A549 (cell line): ENCODE results near the gene SUGP2. TPM values are rescaled to one million over a fixed set of nuclear protein-coding genes. Genes with fewer than 3 reads are reported as not detected.

ENCODE experiments used
- ATAC-seq, 2 experiments: fragments of 200-7000 bp in 1 of 2; fragments of >200 bp in 1 of 2; cut with Nextera tagmentation in 1 of 2; cut with Tn5 transposase in 1 of 2; 3 replicates each; pipeline versions ENCODE4 v1.8.0 to v1.9.1; 2018 to 2020; ENCODE audit warnings: mild to moderate bottlenecking in 1 of 2, moderate library complexity in 1 of 2
- CTCF ChIA-PET: fragments of 300-600 bp; sonication (Branson Sonifier 250); formaldehyde crosslinking; extraction: SDS; loops from one replicate; lab custom pipeline; 2021; ENCODE audit warnings: antibody characterized with exemption, inconsistent platforms; lab: Yijun Ruan, JAX
- POLR2A ChIA-PET: fragments of 350-600 bp; formaldehyde crosslinking; extraction: SDS; loops from one replicate; lab custom pipeline; 2021; ENCODE audit warnings: antibody characterized with exemption, inconsistent platforms; lab: Yijun Ruan, JAX
- DNase-seq, 2 experiments: peaks; one replicate each; pipeline versions ENCODE4 v3.0.0 to v3.0.0-alpha.2; 2011 to 2016; ENCODE audit warnings: low read depth in 1 of 2, low spot score in 1 of 2
- FAIRE-seq: peaks from 2 replicates; lab custom pipeline; 2011; peaks lifted over from hg19 to GRCh38; lab: Jason Lieb, UNC
- H3K27ac ChIP-seq, 2 experiments: fragments of >200 bp; sonication (Bioruptor Twin); formaldehyde crosslinking; 3 replicates each; pipeline ENCODE4 v1.5.1; 2016 to 2017
- H3K4me1 ChIP-seq: fragments of >200 bp; sonication (Bioruptor Twin); formaldehyde crosslinking; 3 replicates; pipeline ENCODE4 v1.6.1; 2016
- H3K4me2 ChIP-seq: fragments of >200 bp; sonication (Bioruptor Twin); formaldehyde crosslinking; 3 replicates; pipeline ENCODE4 v1.6.1; 2016
- H3K4me3 ChIP-seq: fragments of >200 bp; sonication (Bioruptor Twin); formaldehyde crosslinking; 3 replicates; pipeline ENCODE4 v1.5.1; 2016
- H3K9me3 ChIP-seq: fragments of >200 bp; sonication (Bioruptor Twin); formaldehyde crosslinking; 3 replicates; pipeline ENCODE4 v1.6.1; 2016
- BHLHE40 ChIP-seq: IDR thresholded peaks from 2 replicates; pipeline ENCODE4 v1.6.1; 2012; ENCODE audit warnings: low read depth, low read length, inconsistent platforms
- CHD4 ChIP-seq: fragments of 200-600 bp; sonication (generic); IDR thresholded peaks from 2 replicates; pipeline ENCODE4 v1.6.1; 2016; ENCODE audit warnings: antibody characterized with exemption, mild to moderate bottlenecking, borderline replicate concordance
- EHF ChIP-seq: fragments of 250-450 bp; sonication (Bioruptor Pico); IDR thresholded peaks from 2 replicates; pipeline ENCODE4 v1.5.0; 2020; ENCODE audit warnings: mild to moderate bottlenecking
- FOSB ChIP-seq: fragments of 250-450 bp; sonication (Bioruptor Pico); IDR thresholded peaks from 2 replicates; pipeline ENCODE4 v1.5.0; 2020; ENCODE audit warnings: mild to moderate bottlenecking, moderate library complexity
- HOXB5 ChIP-seq: fragments of 250-450 bp; sonication (Bioruptor Pico); IDR thresholded peaks from 2 replicates; pipeline ENCODE4 v1.5.0; 2020; ENCODE audit warnings: mild to moderate bottlenecking, moderate library complexity
- MAFK ChIP-seq: fragments of 450-650 bp; IDR thresholded peaks from 2 replicates; pipeline ENCODE4 v1.6.1; 2014; ENCODE audit not compliant: partially characterized antibody
- NR3C1 ChIP-seq: fragments of >200 bp; sonication (Bioruptor Twin); formaldehyde crosslinking; IDR thresholded peaks from 3 replicates; pipeline ENCODE4 v1.6.1; 2017
- RCOR1 ChIP-seq: fragments of 150-350 bp; IDR thresholded peaks from 2 replicates; pipeline ENCODE4 v1.6.1; 2014; ENCODE audit warnings: antibody characterized with exemption, low read length, low read depth
- SMC3 ChIP-seq: fragments of >200 bp; sonication (Bioruptor Twin); formaldehyde crosslinking; IDR thresholded peaks from 3 replicates; pipeline ENCODE4 v1.6.1; 2018; ENCODE audit warnings: inconsistent platforms
- WGBS: methylation state at CpG from one replicate; pipeline ENCODE4 v1.1.6; 2017; ENCODE audit errors: missing lambda C conversion rate; 5-methylcytosine and 5-hydroxymethylcytosine counted together
- polyA plus RNA-seq, 4 experiments: library from polyadenylated mRNA; depleted of rRNA in 3 of 4; stranded (reverse); fragments of >200 nt; fragmentation: RNase III in 1 of 4; extraction: RNeasy Plus Mini Kit Qiagen cat#74134 plus additional on column Dnase treatment in 1 of 4; gene quantifications; 2 replicates in 3 of 4; 3 replicates in 1 of 4; pipeline ENCODE4 v1.2.3, GENCODE V29; 2011 to 2017
- TF ChIP-seq, protein P1 (sequence below): fragments of >200 bp; sonication (Bioruptor Twin); formaldehyde crosslinking; IDR thresholded peaks from 3 replicates; pipeline ENCODE4 v1.5.1; 2016
- TF ChIP-seq, protein P2 (sequence below): fragments of 450-650 bp; IDR thresholded peaks from 2 replicates; pipeline ENCODE4 v1.6.1; 2014; ENCODE audit warnings: antibody characterized with exemption
- TF ChIP-seq, protein P3 (sequence below): IDR thresholded peaks from 2 replicates; pipeline ENCODE4 v1.6.1; 2012
- TF ChIP-seq, protein P4 (sequence below): fragments of >200 bp; sonication (Bioruptor Twin); formaldehyde crosslinking; IDR thresholded peaks from 3 replicates; pipeline ENCODE4 v1.6.1; 2016
- TF ChIP-seq, protein P5 (sequence below): fragments of 250-450 bp; sonication (Bioruptor Pico); IDR thresholded peaks from 2 replicates; pipeline ENCODE4 v1.5.0; 2020; ENCODE audit warnings: low read depth, mild to moderate bottlenecking, moderate library complexity

SUGP2 gene
- polyA plus RNA-seq, 2 of the 4 experiments (the other 2 are of a cell fraction) = 42.4 to 43.9 TPM

DNA sequence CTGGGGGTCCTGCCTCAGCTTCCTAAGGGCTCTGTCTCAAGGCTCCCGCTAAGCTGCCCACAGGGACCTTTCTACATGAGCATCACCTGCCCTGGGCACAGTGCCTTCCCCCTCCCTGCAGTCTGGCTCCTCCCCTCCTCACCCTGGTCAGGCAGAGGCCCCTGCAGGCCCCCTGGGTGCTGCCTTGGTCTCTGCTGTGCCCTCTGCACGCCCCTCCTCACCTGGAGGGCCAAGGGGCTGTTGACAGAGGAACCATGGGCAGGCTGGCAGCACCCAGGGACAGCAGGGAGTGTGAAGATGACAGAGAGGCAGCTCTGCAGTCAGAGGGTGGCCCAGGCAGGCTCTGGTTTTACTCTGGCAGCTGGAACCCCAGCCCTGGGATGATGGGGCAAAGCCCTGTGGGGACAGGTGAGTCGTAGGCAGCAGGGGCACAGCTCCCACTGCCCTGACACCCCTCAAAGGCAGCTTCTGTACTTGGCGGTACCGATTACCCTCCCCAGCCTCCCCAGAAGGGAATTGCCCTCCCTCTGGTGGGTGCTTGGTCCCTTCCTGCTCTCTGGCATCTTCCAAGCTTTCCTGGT is 43.1 kb downstream of the SUGP2 start:
- no peak overlapping the region for H3K27ac ChIP-seq
- ChIA-PET CTCF (interaction anchor here (0.7 to 1.5 kb wide), 4 partner anchors 10 to 124 kb away, joined by 3 to 4 read pairs (median 4); no protein-coding TSS in a partner anchor), POLR2A (interaction anchor here (0.5 kb wide), 1 partner anchor 333 kb away, joined by 3 read pairs; no protein-coding TSS in a partner anchor)
- no peak for TF ChIP-seq FOSB (CRISPR knock-in tag)
- no peaks in the 10 kb centered on the region for H3K9me3 ChIP-seq
- no peak overlapping the region for H3K4me2 ChIP-seq
- FAIRE-seq (no peak), DNase-seq (no peak), ATAC-seq (peak in 1 of 2 experiments; percentile 30; a peak in 1 of 6 replicates)
- no peak overlapping the region for H3K4me3 ChIP-seq
- 80% methylated on average over 1 of the region's 5 CpGs for WGBS
- H3K4me1 ChIP-seq = no peaks in the 10 kb centered on the region

DNA sequence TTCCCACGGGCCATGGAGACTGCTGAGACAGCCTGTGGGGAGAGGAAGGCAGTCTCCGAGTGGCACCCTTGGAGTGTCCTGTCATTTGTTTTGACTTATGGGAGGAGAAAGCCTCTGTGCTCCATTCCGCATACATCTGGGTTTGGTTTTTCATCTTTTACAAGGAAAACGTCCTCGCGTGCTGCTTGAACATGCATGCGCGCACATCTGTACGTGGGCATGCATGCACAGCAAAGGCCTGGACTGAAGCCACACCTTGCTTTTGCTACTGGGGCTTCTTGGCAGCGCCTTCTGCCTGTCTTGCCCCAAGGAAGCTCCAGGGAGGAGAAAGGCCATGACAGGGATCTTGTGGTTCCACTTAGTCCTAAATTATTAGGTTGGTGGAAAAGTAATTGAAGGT is 44.0 kb downstream of the SUGP2 start:
- no peak for ATAC-seq
- Histone ChIP-seq H3K9me3 (no peaks in the 10 kb centered on the region), H3K4me1 (no peaks in the 10 kb centered on the region), H3K4me3 (no peak overlapping the region), H3K27ac (no peak overlapping the region), H3K4me2 (no peak overlapping the region)
- TF ChIP-seq MAFK (no peak), EHF (CRISPR knock-in tag) (no peak), RCOR1 (no peak), BHLHE40 (no peak), CHD4 (no peak)
- TF ChIP-seq, protein P1, sequence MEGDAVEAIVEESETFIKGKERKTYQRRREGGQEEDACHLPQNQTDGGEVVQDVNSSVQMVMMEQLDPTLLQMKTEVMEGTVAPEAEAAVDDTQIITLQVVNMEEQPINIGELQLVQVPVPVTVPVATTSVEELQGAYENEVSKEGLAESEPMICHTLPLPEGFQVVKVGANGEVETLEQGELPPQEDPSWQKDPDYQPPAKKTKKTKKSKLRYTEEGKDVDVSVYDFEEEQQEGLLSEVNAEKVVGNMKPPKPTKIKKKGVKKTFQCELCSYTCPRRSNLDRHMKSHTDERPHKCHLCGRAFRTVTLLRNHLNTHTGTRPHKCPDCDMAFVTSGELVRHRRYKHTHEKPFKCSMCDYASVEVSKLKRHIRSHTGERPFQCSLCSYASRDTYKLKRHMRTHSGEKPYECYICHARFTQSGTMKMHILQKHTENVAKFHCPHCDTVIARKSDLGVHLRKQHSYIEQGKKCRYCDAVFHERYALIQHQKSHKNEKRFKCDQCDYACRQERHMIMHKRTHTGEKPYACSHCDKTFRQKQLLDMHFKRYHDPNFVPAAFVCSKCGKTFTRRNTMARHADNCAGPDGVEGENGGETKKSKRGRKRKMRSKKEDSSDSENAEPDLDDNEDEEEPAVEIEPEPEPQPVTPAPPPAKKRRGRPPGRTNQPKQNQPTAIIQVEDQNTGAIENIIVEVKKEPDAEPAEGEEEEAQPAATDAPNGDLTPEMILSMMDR = no peak
- TF ChIP-seq, protein P2, sequence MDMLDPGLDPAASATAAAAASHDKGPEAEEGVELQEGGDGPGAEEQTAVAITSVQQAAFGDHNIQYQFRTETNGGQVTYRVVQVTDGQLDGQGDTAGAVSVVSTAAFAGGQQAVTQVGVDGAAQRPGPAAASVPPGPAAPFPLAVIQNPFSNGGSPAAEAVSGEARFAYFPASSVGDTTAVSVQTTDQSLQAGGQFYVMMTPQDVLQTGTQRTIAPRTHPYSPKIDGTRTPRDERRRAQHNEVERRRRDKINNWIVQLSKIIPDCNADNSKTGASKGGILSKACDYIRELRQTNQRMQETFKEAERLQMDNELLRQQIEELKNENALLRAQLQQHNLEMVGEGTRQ = no peak
- TF ChIP-seq, protein P3, sequence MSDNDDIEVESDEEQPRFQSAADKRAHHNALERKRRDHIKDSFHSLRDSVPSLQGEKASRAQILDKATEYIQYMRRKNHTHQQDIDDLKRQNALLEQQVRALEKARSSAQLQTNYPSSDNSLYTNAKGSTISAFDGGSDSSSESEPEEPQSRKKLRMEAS = no peak
- 79% methylated on average over 10 of the region's 10 CpGs for WGBS
- ChIA-PET CTCF (interaction anchor here (0.7 to 5.5 kb wide), 6 partner anchors 9 to 123 kb away, joined by 3 to 46 read pairs (median 4); partner anchors contain the start of gene CERS1), POLR2A (interaction anchor here (1.2 kb wide), 1 partner anchor 70 kb away, joined by 3 read pairs; the partner anchor contains the start of genes COPE and DDX49)
- no peak for FAIRE-seq
- no peak for DNase-seq

DNA sequence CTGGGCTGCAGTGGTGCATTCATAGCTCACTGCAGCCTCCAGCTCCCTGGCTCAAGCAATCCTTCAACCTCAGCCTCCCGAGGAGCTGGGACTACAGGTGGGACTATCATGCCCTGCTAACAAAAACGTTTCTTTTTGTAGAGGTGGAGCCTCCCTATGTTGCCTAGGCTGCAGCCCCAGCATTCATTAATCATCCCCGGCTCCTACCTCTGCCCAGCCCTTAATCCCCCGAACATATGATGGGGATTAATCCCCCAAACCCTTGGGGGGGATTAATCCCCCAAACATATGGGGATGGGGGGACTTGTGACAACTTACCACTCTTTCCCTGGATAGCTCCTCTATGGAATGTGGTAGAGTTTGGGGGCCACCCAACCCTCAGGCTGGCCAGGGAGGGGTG is 45.9 kb downstream of the SUGP2 start:
- CTCF ChIA-PET = interaction anchor here (0.5 to 5.5 kb wide), 30 partner anchors 11 to 537 kb away, joined by 3 to 46 read pairs (median 6); partner anchors contain the start of genes CERS1, COPE, DDX49 and HOMER3
- FAIRE-seq (no peak), DNase-seq (no peak), ATAC-seq (no peak)
- H3K27ac ChIP-seq = no peak overlapping the region
- no peaks in the 10 kb centered on the region for H3K9me3 ChIP-seq
- H3K4me1 ChIP-seq = no peaks in the 10 kb centered on the region
- H3K4me3 ChIP-seq = no peak overlapping the region
- no peak for TF ChIP-seq HOXB5 (CRISPR knock-in tag)
- no peak for TF ChIP-seq SMC3
- no peak for TF ChIP-seq NR3C1
- no peak for TF ChIP-seq MAFK
- TF ChIP-seq, protein P4, sequence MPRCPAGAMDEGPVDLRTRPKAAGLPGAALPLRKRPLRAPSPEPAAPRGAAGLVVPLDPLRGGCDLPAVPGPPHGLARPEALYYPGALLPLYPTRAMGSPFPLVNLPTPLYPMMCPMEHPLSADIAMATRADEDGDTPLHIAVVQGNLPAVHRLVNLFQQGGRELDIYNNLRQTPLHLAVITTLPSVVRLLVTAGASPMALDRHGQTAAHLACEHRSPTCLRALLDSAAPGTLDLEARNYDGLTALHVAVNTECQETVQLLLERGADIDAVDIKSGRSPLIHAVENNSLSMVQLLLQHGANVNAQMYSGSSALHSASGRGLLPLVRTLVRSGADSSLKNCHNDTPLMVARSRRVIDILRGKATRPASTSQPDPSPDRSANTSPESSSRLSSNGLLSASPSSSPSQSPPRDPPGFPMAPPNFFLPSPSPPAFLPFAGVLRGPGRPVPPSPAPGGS = no peak
- TF ChIP-seq, protein P5, sequence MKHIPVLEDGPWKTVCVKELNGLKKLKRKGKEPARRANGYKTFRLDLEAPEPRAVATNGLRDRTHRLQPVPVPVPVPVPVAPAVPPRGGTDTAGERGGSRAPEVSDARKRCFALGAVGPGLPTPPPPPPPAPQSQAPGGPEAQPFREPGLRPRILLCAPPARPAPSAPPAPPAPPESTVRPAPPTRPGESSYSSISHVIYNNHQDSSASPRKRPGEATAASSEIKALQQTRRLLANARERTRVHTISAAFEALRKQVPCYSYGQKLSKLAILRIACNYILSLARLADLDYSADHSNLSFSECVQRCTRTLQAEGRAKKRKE (CRISPR knock-in tag) = no peak
- no peak overlapping the region for H3K4me2 ChIP-seq
- POLR2A ChIA-PET = interaction anchor here (1.3 kb wide), 1 partner anchor 68 kb away, joined by 5 read pairs; the partner anchor contains the start of genes COPE and DDX49
- WGBS = 56% methylated on average over 3 of the region's 4 CpGs
